Esophagus muscularis mucosa (tissue), 3 donors: Measurements from ENCODE around the gene ST3GAL5.

Source experiments
- POLR2A ChIP-seq: fragments of 450-650 bp; IDR thresholded peaks from one replicate; pipeline ENCODE4 v1.6.1; 2017; ENCODE audit warnings: antibody characterized with exemption, moderate library complexity, mild to moderate bottlenecking, low read depth
- TF ChIP-seq, protein P1 (sequence below), 3 experiments: fragments of 200-600 bp in 2 of 3; fragments of 450-650 bp in 1 of 3; sonication (generic) in 2 of 3; IDR thresholded peaks; one replicate each; pipeline ENCODE4 v1.5.1; 2017 to 2019; ENCODE audit warnings: antibody characterized with exemption in 3 of 3, mild to moderate bottlenecking in 2 of 3, moderate library complexity in 1 of 3

- TF ChIP-seq, protein P1, sequence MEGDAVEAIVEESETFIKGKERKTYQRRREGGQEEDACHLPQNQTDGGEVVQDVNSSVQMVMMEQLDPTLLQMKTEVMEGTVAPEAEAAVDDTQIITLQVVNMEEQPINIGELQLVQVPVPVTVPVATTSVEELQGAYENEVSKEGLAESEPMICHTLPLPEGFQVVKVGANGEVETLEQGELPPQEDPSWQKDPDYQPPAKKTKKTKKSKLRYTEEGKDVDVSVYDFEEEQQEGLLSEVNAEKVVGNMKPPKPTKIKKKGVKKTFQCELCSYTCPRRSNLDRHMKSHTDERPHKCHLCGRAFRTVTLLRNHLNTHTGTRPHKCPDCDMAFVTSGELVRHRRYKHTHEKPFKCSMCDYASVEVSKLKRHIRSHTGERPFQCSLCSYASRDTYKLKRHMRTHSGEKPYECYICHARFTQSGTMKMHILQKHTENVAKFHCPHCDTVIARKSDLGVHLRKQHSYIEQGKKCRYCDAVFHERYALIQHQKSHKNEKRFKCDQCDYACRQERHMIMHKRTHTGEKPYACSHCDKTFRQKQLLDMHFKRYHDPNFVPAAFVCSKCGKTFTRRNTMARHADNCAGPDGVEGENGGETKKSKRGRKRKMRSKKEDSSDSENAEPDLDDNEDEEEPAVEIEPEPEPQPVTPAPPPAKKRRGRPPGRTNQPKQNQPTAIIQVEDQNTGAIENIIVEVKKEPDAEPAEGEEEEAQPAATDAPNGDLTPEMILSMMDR (IDR thresholded peaks at IDR 0.05): no peak
- TF ChIP-seq POLR2A: no peak
Measured at GRCh38 chr2:85794038-85794441, 94.8 kb downstream of the ST3GAL5 start.
